HepG2 (cell line): Measurements from ENCODE around the gene TRMT1. TPM values are rescaled to one million over a fixed set of nuclear protein-coding genes. Genes with fewer than 3 reads are reported as not detected.

ENCODE experiments used
- ATAC-seq: fragments of 200-7000 bp; cut with Tn5 transposase; 3 replicates; pipeline ENCODE4 v1.9.1; 2020; ENCODE audit warnings: mild to moderate bottlenecking, moderate library complexity
- BruUV-seq: library from RNA; stranded (reverse); fragments of 400-500 nt; replicated peaks from 2 replicates; lab custom pipeline; 2021; lab: Mats Ljungman, UMichigan
- CTCF ChIA-PET: fragments of 300-600 bp; formaldehyde crosslinking; extraction: SDS; loops from one replicate; lab custom pipeline; 2021; ENCODE audit warnings: low total read pairs, inconsistent platforms, low intra/inter-chr PET ratio; lab: Yijun Ruan, JAX
- POLR2A ChIA-PET: fragments of 350-600 bp; sonication (Branson Sonifier 250); formaldehyde crosslinking; loops from one replicate; lab custom pipeline; 2020; ENCODE audit warnings: antibody characterized with exemption, inconsistent platforms; lab: Yijun Ruan, JAX
- DNase-seq: peaks from one replicate; pipeline ENCODE4 v3.0.0-alpha.2; 2015; ENCODE audit warnings: low spot score
- FAIRE-seq: peaks from 3 replicates; lab custom pipeline; 2011; peaks lifted over from hg19 to GRCh38; lab: Jason Lieb, UNC
- H2AFZ ChIP-seq: one replicate; pipeline ENCODE4 v1.6.1; 2011; ENCODE audit warnings: low read length, inconsistent platforms
- H3K27ac ChIP-seq: fragments of 300-600 bp; 3 replicates; pipeline ENCODE4 v1.8.0; 2011; ENCODE audit warnings: mixed run types, mild to moderate bottlenecking, mixed read lengths, low read length, inconsistent platforms; ENCODE audit not compliant: insufficient read depth; ENCODE audit errors: extremely low read length
- H3K27me3 ChIP-seq, 2 experiments: fragments of 200-600 bp in 1 of 2; 2 replicates in 1 of 2; 3 replicates in 1 of 2; pipeline versions ENCODE4 v1.6.0 to v1.8.0; 2011; ENCODE audit warnings: low read length in 2 of 2, mild to moderate bottlenecking in 2 of 2, moderate library complexity in 2 of 2, inconsistent platforms in 1 of 2; ENCODE audit not compliant: insufficient read depth in 2 of 2, control insufficient read depth in 1 of 2
- H3K36me3 ChIP-seq, 2 experiments: fragments of 200-600 bp in 1 of 2; replicated peaks in 1 of 2; 2 replicates in 1 of 2; 3 replicates in 1 of 2; pipeline versions ENCODE4 v1.5.1 to v1.8.0; 2011; ENCODE audit warnings: low read length in 2 of 2, inconsistent platforms in 1 of 2; ENCODE audit not compliant: insufficient read depth in 2 of 2, control insufficient read depth in 1 of 2
- H3K4me1 ChIP-seq: 2 replicates; pipeline ENCODE4 v1.5.1; 2012; ENCODE audit warnings: low read length, inconsistent platforms; ENCODE audit not compliant: insufficient read depth
- H3K4me2 ChIP-seq: 2 replicates; pipeline ENCODE4 v1.6.0; 2011; ENCODE audit warnings: low read depth, low read length, inconsistent platforms
- H3K4me3 ChIP-seq, 3 experiments: fragments of 200-600 bp in 1 of 3; sonication (generic), shearing (Covaris generic) in 1 of 3; replicated peaks in 1 of 3; 2 replicates each; pipeline ENCODE4 v1.5.1; 2011 to 2016; ENCODE audit warnings: low read length in 3 of 3, inconsistent platforms in 2 of 3, low read depth in 2 of 3, mild to moderate bottlenecking in 2 of 3, control low read depth in 1 of 3, mixed read lengths in 1 of 3; ENCODE audit not compliant: insufficient read depth in 1 of 3
- H3K79me2 ChIP-seq: one replicate; pipeline ENCODE4 v1.6.1; 2011; ENCODE audit warnings: low read length, inconsistent platforms; ENCODE audit not compliant: insufficient read depth
- H3K9ac ChIP-seq: 2 replicates; pipeline ENCODE4 v1.6.0; 2011; ENCODE audit warnings: mild to moderate bottlenecking, low read depth, low read length, inconsistent platforms; ENCODE audit not compliant: insufficient read depth
- H3K9me3 ChIP-seq: 2 replicates; pipeline ENCODE4 v1.5.1; 2012; ENCODE audit warnings: mild to moderate bottlenecking, low read length
- H4K20me1 ChIP-seq: 2 replicates; pipeline ENCODE4 v1.6.0; 2011; ENCODE audit warnings: inconsistent platforms, mild to moderate bottlenecking, low read length, moderate library complexity; ENCODE audit not compliant: insufficient read depth
- AGO2 ChIP-seq: fragments of 200-400 bp; formaldehyde crosslinking; optimal IDR thresholded peaks from 2 replicates; pipeline ENCODE3; 2017; ENCODE audit warnings: mild to moderate bottlenecking, low read depth, low read length, moderate library complexity
- DZIP1 ChIP-seq: sonication (generic); formaldehyde crosslinking; IDR thresholded peaks from 2 replicates; pipeline ENCODE4 v1.5.0; 2020; ENCODE audit warnings: mild to moderate bottlenecking, missing genetic modification reagents
- GABPB1 ChIP-seq: IDR thresholded peaks from 2 replicates; pipeline ENCODE4 v1.6.1; 2016; ENCODE audit warnings: mild to moderate bottlenecking, missing genetic modification reagents, moderate library complexity, missing compliant biosample characterization
- PATZ1 ChIP-seq: sonication (generic); formaldehyde crosslinking; IDR thresholded peaks from 2 replicates; pipeline ENCODE4 v1.4.0; 2020; ENCODE audit warnings: missing genetic modification reagents
- RAD21 ChIP-seq: fragments of 450-650 bp; formaldehyde crosslinking; IDR thresholded peaks from 2 replicates; pipeline ENCODE4 v1.5.0; 2020; ENCODE audit warnings: mild to moderate bottlenecking
- RBFOX2 ChIP-seq: fragments of 200-400 bp; formaldehyde crosslinking; IDR thresholded peaks from 2 replicates; pipeline ENCODE4 v1.6.1; 2017; ENCODE audit warnings: low read depth, mild to moderate bottlenecking, low read length
- SP2 ChIP-seq: sonication (generic); formaldehyde crosslinking; IDR thresholded peaks from 2 replicates; pipeline ENCODE4 v1.5.1; 2020; ENCODE audit warnings: mild to moderate bottlenecking, missing genetic modification reagents
- ZBTB33 ChIP-seq: sonication (generic); formaldehyde crosslinking; IDR thresholded peaks from 2 replicates; pipeline ENCODE4 v1.4.0; 2020; ENCODE audit warnings: missing genetic modification reagents
- ZBTB38 ChIP-seq: sonication (generic); formaldehyde crosslinking; IDR thresholded peaks from 2 replicates; pipeline ENCODE4 v1.5.1; 2020; ENCODE audit warnings: mild to moderate bottlenecking, missing genetic modification reagents
- ZKSCAN1 ChIP-seq: fragments of 150-350 bp; IDR thresholded peaks from 2 replicates; pipeline ENCODE4 v1.6.1; 2014; ENCODE audit warnings: low read length
- ZNF432 ChIP-seq: sonication (generic); formaldehyde crosslinking; IDR thresholded peaks from 2 replicates; pipeline ENCODE4 v1.5.0; 2020; ENCODE audit warnings: missing genetic modification reagents, mild to moderate bottlenecking, borderline replicate concordance
- WGBS: methylation state at CpG from one replicate; pipeline ENCODE4 v1.1.6; 2017; ENCODE audit warnings: low lambda C conversion rate; 5-methylcytosine and 5-hydroxymethylcytosine counted together
- in situ Hi-C: cut with HindIII; loops from 2 replicates; pipeline ENCODE4 v1.10.0; 2017; ENCODE audit warnings: low pct_unique_long_range_greater_than_20kb; ENCODE audit not compliant: extremely low pct_ligation_motif_present
- intact Hi-C: fragments of 100-400 bp; cut with micrococcal nuclease; formaldehyde crosslinking; loops from one replicate; pipeline ENCODE4 v1.10.0; 2022; ENCODE audit not compliant: unreplicated experiment
- polyA plus RNA-seq, 8 experiments: library from polyadenylated mRNA; depleted of rRNA in 3 of 8; stranded (reverse) in 7 of 8; unstranded in 1 of 8; fragments of >200 nt; fragmentation: Illumina TruSeq in 4 of 8; extraction: Trizol in 4 of 8; gene quantifications; 2 replicates each; pipeline versions ENCODE4 v1.2.1 to v1.2.3, GENCODE V29; 2011 to 2016; ENCODE audit warnings: low read depth in 4 of 8, missing spikeins in 1 of 8, mixed read lengths in 1 of 8; ENCODE audit not compliant: insufficient read depth in 1 of 8
- total RNA-seq, 5 experiments: library from RNA; depleted of rRNA; stranded (reverse); fragments of >200 nt; fragmentation: Illumina TruSeq; extraction: Trizol; gene quantifications; 2 replicates each; pipeline ENCODE4 v1.2.3, GENCODE V29; 2016; ENCODE audit warnings: low read depth in 1 of 5
- TF ChIP-seq, protein P1 (sequence below): sonication (generic); formaldehyde crosslinking; IDR thresholded peaks from 2 replicates; pipeline ENCODE4 v1.5.1; 2020; ENCODE audit warnings: mild to moderate bottlenecking, missing genetic modification reagents, moderate library complexity

The TRMT1 gene
- total and polyA plus RNA-seq, 2 of the 13 experiments (the other 11 are each of a cell fraction or from before 2014, with no cell fraction given): 35.5 to 44.1 TPM

DNA sequence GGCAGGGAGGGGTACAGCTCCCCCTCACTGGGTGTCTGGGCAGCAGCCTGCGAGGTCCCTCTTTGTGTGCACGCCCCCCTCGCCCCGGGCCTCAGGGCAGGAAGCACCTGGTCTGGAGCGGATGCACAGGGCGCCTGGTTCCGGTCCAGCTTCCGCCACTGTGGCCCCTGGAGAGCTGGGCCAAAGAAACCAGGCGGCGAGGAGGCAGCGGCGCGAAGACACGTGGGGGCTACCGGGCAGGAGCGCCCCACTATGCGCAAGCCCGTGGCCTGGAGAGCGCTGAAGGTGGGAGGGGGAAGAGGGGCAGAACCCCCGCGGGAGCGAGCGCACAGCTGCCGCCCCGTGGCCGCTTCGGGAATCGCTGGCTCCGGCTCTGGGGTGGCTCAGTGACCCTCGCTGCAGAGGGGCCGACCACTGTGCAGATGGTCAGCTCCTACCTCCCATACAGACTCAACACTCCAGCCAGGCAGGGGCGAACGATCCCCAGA lies 12.1 kb downstream of the TRMT1 start:
- ChIA-PET CTCF (no interaction called here), POLR2A (interaction anchor here (1.2 kb wide), 1 partner anchor 14 kb away, joined by 5 read pairs; the partner anchor contains the start of gene NACC1)
- no peak overlapping the region for H2AFZ ChIP-seq
- H3K9ac ChIP-seq: no peak overlapping the region
- H3K79me2 ChIP-seq: no peaks in the 10 kb centered on the region
- in situ Hi-C loops: no loop called here
- H3K27me3 ChIP-seq: no peaks in the 10 kb centered on the region
- H4K20me1 ChIP-seq: no peaks in the 10 kb centered on the region; the same call in 1 of the 2 replicates
- H3K4me1 ChIP-seq: peaks cover 20% of the 10 kb centered on the region
- H3K4me2 ChIP-seq: no peak overlapping the region
- ATAC-seq (no peak), FAIRE-seq (no peak), DNase-seq (no peak)
- H3K4me3 ChIP-seq: no peak overlapping the region
- WGBS: 92% methylated on average over 29 of the region's 33 CpGs
- no peaks in the 10 kb centered on the region for H3K9me3 ChIP-seq
- BruUV-seq: no TSS peak
- H3K27ac ChIP-seq: no peak overlapping the region
- peaks cover 3 to 12% of the 10 kb centered on the region in 2 experiments; a peak in 4 of 5 replicates for H3K36me3 ChIP-seq
- intact Hi-C loops: no loop called here
- peak; percentile 63; the same call in 1 of the 2 replicates for TF ChIP-seq ZBTB38 (CRISPR knock-in tag)
- TF ChIP-seq AGO2: peak; percentile 83
- TF ChIP-seq ZNF432 (CRISPR knock-in tag): no peak
- TF ChIP-seq ZBTB33 (CRISPR knock-in tag): peak; percentile 94
- peak; percentile 36; the same call in 1 of the 2 replicates for TF ChIP-seq RAD21 (CRISPR knock-in tag)
- TF ChIP-seq, protein P1, sequence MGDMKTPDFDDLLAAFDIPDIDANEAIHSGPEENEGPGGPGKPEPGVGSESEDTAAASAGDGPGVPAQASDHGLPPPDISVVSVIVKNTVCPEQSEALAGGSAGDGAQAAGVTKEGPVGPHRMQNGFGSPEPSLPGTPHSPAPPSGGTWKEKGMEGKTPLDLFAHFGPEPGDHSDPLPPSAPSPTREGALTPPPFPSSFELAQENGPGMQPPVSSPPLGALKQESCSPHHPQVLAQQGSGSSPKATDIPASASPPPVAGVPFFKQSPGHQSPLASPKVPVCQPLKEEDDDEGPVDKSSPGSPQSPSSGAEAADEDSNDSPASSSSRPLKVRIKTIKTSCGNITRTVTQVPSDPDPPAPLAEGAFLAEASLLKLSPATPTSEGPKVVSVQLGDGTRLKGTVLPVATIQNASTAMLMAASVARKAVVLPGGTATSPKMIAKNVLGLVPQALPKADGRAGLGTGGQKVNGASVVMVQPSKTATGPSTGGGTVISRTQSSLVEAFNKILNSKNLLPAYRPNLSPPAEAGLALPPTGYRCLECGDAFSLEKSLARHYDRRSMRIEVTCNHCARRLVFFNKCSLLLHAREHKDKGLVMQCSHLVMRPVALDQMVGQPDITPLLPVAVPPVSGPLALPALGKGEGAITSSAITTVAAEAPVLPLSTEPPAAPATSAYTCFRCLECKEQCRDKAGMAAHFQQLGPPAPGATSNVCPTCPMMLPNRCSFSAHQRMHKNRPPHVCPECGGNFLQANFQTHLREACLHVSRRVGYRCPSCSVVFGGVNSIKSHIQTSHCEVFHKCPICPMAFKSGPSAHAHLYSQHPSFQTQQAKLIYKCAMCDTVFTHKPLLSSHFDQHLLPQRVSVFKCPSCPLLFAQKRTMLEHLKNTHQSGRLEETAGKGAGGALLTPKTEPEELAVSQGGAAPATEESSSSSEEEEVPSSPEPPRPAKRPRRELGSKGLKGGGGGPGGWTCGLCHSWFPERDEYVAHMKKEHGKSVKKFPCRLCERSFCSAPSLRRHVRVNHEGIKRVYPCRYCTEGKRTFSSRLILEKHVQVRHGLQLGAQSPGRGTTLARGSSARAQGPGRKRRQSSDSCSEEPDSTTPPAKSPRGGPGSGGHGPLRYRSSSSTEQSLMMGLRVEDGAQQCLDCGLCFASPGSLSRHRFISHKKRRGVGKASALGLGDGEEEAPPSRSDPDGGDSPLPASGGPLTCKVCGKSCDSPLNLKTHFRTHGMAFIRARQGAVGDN (CRISPR knock-in tag): 0 out of 2 replicates have a peak, but pooled peaks have one; percentile 6
- 0 out of 2 replicates have a peak, but pooled peaks have one; percentile 30 for TF ChIP-seq RBFOX2
- no peak for TF ChIP-seq DZIP1 (CRISPR knock-in tag)
- peak; percentile 55 for TF ChIP-seq PATZ1 (CRISPR knock-in tag)
- peak; percentile 64 for TF ChIP-seq ZKSCAN1
- no peak for TF ChIP-seq SP2
- TF ChIP-seq GABPB1 (CRISPR knock-in tag): peak; percentile 13; the same call in 1 of the 2 replicates
